ENCODE measurements around the gene KIAA1217.

DNA sequence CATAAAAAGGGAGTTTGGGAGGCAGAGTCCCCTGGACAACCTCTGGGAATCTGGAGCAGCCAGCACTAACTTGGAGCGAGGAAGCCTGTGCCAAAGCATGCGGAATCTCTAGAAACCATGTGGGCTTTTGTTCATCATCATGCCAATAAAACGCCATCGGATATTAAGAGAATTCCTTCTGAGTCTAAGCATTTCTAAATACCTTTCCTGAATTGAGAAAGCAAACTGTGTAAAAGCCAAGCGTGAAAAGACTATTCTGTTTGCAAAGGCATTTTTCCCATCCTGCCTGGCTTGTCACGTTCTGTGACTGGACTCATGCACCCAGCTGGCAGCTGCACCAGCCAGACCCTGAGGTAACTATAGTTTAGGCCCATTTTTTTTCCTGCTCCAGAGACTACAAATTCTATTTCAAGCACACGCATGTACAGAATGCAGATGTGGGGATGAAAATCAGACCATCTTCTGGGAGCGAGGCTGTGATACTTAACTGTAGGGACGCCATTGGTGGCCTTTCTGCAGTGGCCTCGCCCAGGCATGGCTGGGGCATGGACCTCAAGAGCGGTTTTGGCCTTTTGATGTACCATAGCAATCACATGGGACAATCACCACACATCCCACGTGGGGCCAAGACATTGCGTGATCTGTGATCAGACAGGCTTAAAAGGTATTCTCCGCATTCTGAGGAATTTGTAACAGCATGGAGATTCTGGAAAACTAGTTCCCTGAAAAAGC lies 218.9 kb downstream of the KIAA1217 start:
- TF ChIP-seq, protein P1, sequence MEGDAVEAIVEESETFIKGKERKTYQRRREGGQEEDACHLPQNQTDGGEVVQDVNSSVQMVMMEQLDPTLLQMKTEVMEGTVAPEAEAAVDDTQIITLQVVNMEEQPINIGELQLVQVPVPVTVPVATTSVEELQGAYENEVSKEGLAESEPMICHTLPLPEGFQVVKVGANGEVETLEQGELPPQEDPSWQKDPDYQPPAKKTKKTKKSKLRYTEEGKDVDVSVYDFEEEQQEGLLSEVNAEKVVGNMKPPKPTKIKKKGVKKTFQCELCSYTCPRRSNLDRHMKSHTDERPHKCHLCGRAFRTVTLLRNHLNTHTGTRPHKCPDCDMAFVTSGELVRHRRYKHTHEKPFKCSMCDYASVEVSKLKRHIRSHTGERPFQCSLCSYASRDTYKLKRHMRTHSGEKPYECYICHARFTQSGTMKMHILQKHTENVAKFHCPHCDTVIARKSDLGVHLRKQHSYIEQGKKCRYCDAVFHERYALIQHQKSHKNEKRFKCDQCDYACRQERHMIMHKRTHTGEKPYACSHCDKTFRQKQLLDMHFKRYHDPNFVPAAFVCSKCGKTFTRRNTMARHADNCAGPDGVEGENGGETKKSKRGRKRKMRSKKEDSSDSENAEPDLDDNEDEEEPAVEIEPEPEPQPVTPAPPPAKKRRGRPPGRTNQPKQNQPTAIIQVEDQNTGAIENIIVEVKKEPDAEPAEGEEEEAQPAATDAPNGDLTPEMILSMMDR (IDR thresholded peaks at IDR 0.05): no peak
- TF ChIP-seq POLR2A (IDR thresholded peaks at IDR 0.05): no peak
